Measurements from ENCODE around the gene PIP5KL1. TPM values are rescaled to one million over a fixed set of nuclear protein-coding genes. Genes with fewer than 3 reads are reported as not detected.

The PIP5KL1 gene
- total and polyA plus RNA-seq, 2 donors = 0.33 to 1.2 TPM

GRCh38 chr9:127923046-127923445 is 7.5 kb downstream of the PIP5KL1 start:
- Histone ChIP-seq H3K4me3 (ENCODE audit: low read length in 2 of 2) (no peak overlapping the region), H3K4me1 (ENCODE audit: control insufficient read depth in 2 of 2, insufficient read depth in 2 of 2, low read length in 2 of 2) (peaks cover 11 to 35% of the 10 kb centered on the region in 2 donors), H3K9me3 (ENCODE audit: control insufficient read depth in 2 of 2, insufficient read depth in 1 of 2, low read length in 1 of 2) (peaks cover 0 to 20% of the 10 kb centered on the region in 2 donors), H3K27me3 (ENCODE audit: control insufficient read depth in 2 of 2, insufficient read depth in 1 of 2, low read length in 1 of 2) (peaks cover 30 to 62% of the 10 kb centered on the region in 2 donors), H3K27ac (ENCODE audit: low read depth in 1 of 2, low read length in 1 of 2) (no peak overlapping the region), H3K36me3 (ENCODE audit: control insufficient read depth in 2 of 2, insufficient read depth in 2 of 2, low read length in 1 of 2) (no peaks in the 10 kb centered on the region)
- no peak for DNase-seq (ENCODE audit: low read depth in 6 of 9, low spot score in 9 of 9)
- WGBS = 80% methylated on average over 6 of the region's 6 CpGs

- Histone ChIP-seq H3K36me3 (ENCODE audit: control insufficient read depth in 2 of 2, insufficient read depth in 2 of 2, low read length in 1 of 2) (no peaks in the 10 kb centered on the region), H3K4me3 (ENCODE audit: low read length in 2 of 2) (peak overlapping the region in 1 of 2 donors; percentile 22), H3K4me1 (ENCODE audit: control insufficient read depth in 2 of 2, insufficient read depth in 2 of 2, low read length in 2 of 2) (peaks cover 17 to 34% of the 10 kb centered on the region in 2 donors), H3K27me3 (ENCODE audit: control insufficient read depth in 2 of 2, insufficient read depth in 1 of 2, low read length in 1 of 2) (peaks cover 16 to 48% of the 10 kb centered on the region in 2 donors), H3K27ac (ENCODE audit: low read depth in 1 of 2, low read length in 1 of 2) (no peak overlapping the region), H3K9me3 (ENCODE audit: control insufficient read depth in 2 of 2, insufficient read depth in 1 of 2, low read length in 1 of 2) (peaks cover 0 to 8% of the 10 kb centered on the region in 2 donors)
- WGBS = 12% methylated on average over 45 of the region's 45 CpGs
- DNase-seq (ENCODE audit: low read depth in 6 of 9, low spot score in 9 of 9) = peak in 2 of 9 donors; percentile 72 to 81
These were observed 8.9 kb downstream of the PIP5KL1 start for GRCh38 chr9:127921557-127922120.

GRCh38 chr9:127920794-127921193 is 9.8 kb downstream of the PIP5KL1 start:
- no peak overlapping the region for H3K4me3 ChIP-seq (ENCODE audit: low read length in 2 of 2)
- H3K9me3 ChIP-seq (ENCODE audit: control insufficient read depth in 2 of 2, insufficient read depth in 1 of 2, low read length in 1 of 2) = peaks cover 0 to 4% of the 10 kb centered on the region in 2 donors
- no peaks in the 10 kb centered on the region for H3K36me3 ChIP-seq (ENCODE audit: control insufficient read depth in 2 of 2, insufficient read depth in 2 of 2, low read length in 1 of 2)
- peaks cover 9 to 40% of the 10 kb centered on the region in 2 donors for H3K27me3 ChIP-seq (ENCODE audit: control insufficient read depth in 2 of 2, insufficient read depth in 1 of 2, low read length in 1 of 2)
- 96% methylated on average over 7 of the region's 7 CpGs for WGBS
- H3K27ac ChIP-seq (ENCODE audit: low read depth in 1 of 2, low read length in 1 of 2) = no peak overlapping the region
- DNase-seq (ENCODE audit: low read depth in 6 of 9, low spot score in 9 of 9) = no peak
- H3K4me1 ChIP-seq (ENCODE audit: control insufficient read depth in 2 of 2, insufficient read depth in 2 of 2, low read length in 2 of 2) = peaks cover 21 to 39% of the 10 kb centered on the region in 2 donors

GRCh38 chr9:127919253-127919815 is 11.2 kb downstream of the PIP5KL1 start:
- H3K36me3 ChIP-seq (ENCODE audit: control insufficient read depth in 2 of 2, insufficient read depth in 2 of 2, low read length in 1 of 2) = peaks cover 0 to 9% of the 10 kb centered on the region in 2 donors
- peaks cover 29 to 53% of the 10 kb centered on the region in 2 donors for H3K4me1 ChIP-seq (ENCODE audit: control insufficient read depth in 2 of 2, insufficient read depth in 2 of 2, low read length in 2 of 2)
- H3K4me3 ChIP-seq (ENCODE audit: low read length in 2 of 2) = no peak overlapping the region
- WGBS = 92% methylated on average over 8 of the region's 8 CpGs
- no peak for DNase-seq (ENCODE audit: low read depth in 6 of 9, low spot score in 9 of 9)
- no peak overlapping the region for H3K27ac ChIP-seq (ENCODE audit: low read depth in 1 of 2, low read length in 1 of 2)
- peaks cover 6 to 25% of the 10 kb centered on the region in 2 donors for H3K27me3 ChIP-seq (ENCODE audit: control insufficient read depth in 2 of 2, insufficient read depth in 1 of 2, low read length in 1 of 2)
- H3K9me3 ChIP-seq (ENCODE audit: control insufficient read depth in 2 of 2, insufficient read depth in 1 of 2, low read length in 1 of 2) = peaks cover 0 to 2% of the 10 kb centered on the region in 2 donors

- H3K27me3 ChIP-seq (ENCODE audit: control insufficient read depth in 2 of 2, insufficient read depth in 1 of 2, low read length in 1 of 2) = peaks cover 6 to 17% of the 10 kb centered on the region in 2 donors
- peaks cover 30 to 58% of the 10 kb centered on the region in 2 donors for H3K4me1 ChIP-seq (ENCODE audit: control insufficient read depth in 2 of 2, insufficient read depth in 2 of 2, low read length in 2 of 2)
- peaks cover 0 to 11% of the 10 kb centered on the region in 2 donors for H3K36me3 ChIP-seq (ENCODE audit: control insufficient read depth in 2 of 2, insufficient read depth in 2 of 2, low read length in 1 of 2)
- WGBS = 84% methylated on average over 8 of the region's 8 CpGs
- no peak for DNase-seq (ENCODE audit: low read depth in 6 of 9, low spot score in 9 of 9)
- H3K27ac ChIP-seq (ENCODE audit: low read depth in 1 of 2, low read length in 1 of 2) = no peak overlapping the region
- peaks cover 0 to 3% of the 10 kb centered on the region in 2 donors for H3K9me3 ChIP-seq (ENCODE audit: control insufficient read depth in 2 of 2, insufficient read depth in 1 of 2, low read length in 1 of 2)
- no peak overlapping the region for H3K4me3 ChIP-seq (ENCODE audit: low read length in 2 of 2)
These were observed 12.1 kb downstream of the PIP5KL1 start for GRCh38 chr9:127918183-127919107.

- WGBS = 68% methylated on average over 6 of the region's 6 CpGs
- Histone ChIP-seq H3K9me3 (ENCODE audit: control insufficient read depth in 2 of 2, insufficient read depth in 1 of 2, low read length in 1 of 2) (peaks cover 0 to 3% of the 10 kb centered on the region in 2 donors), H3K36me3 (ENCODE audit: control insufficient read depth in 2 of 2, insufficient read depth in 2 of 2, low read length in 1 of 2) (peaks cover under 1 to 16% of the 10 kb centered on the region in 2 donors), H3K27ac (ENCODE audit: low read depth in 1 of 2, low read length in 1 of 2) (peak overlapping the region; percentile 29 to 68), H3K27me3 (ENCODE audit: control insufficient read depth in 2 of 2, insufficient read depth in 1 of 2, low read length in 1 of 2) (peaks cover 6 to 9% of the 10 kb centered on the region in 2 donors), H3K4me1 (ENCODE audit: control insufficient read depth in 2 of 2, insufficient read depth in 2 of 2, low read length in 2 of 2) (peaks cover 30 to 64% of the 10 kb centered on the region in 2 donors), H3K4me3 (ENCODE audit: low read length in 2 of 2) (peak overlapping the region in 1 of 2 donors; percentile 76)
- peak in 1 of 9 donors; percentile 48 for DNase-seq (ENCODE audit: low read depth in 6 of 9, low spot score in 9 of 9)
These were observed 13.0 kb downstream of the PIP5KL1 start for GRCh38 chr9:127917603-127918002.

GRCh38 chr9:127916720-127917581 is 13.6 kb downstream of the PIP5KL1 start, which contains the start of gene ST6GALNAC4:
Gene ST6GALNAC4, minus strand, starts transcription at chr9:127917041. Its CDS starts 622 bp downstream, at chr9:127916419.
- H3K36me3 ChIP-seq (ENCODE audit: control insufficient read depth in 2 of 2, insufficient read depth in 2 of 2, low read length in 1 of 2) = peaks cover 7 to 23% of the 10 kb centered on the region in 2 donors
- peaks cover 35 to 69% of the 10 kb centered on the region in 2 donors for H3K4me1 ChIP-seq (ENCODE audit: control insufficient read depth in 2 of 2, insufficient read depth in 2 of 2, low read length in 2 of 2)
- H3K27me3 ChIP-seq (ENCODE audit: control insufficient read depth in 2 of 2, insufficient read depth in 1 of 2, low read length in 1 of 2) = peaks cover 3 to 4% of the 10 kb centered on the region in 2 donors
- peaks cover 0 to 3% of the 10 kb centered on the region in 2 donors for H3K9me3 ChIP-seq (ENCODE audit: control insufficient read depth in 2 of 2, insufficient read depth in 1 of 2, low read length in 1 of 2)
- 3% methylated on average over 71 of the region's 71 CpGs for WGBS
- H3K27ac ChIP-seq (ENCODE audit: low read depth in 1 of 2, low read length in 1 of 2) = peak within 1 kb of the TSS; percentile 68 to 87
- DNase-seq (ENCODE audit: low read depth in 6 of 9, low spot score in 9 of 9) = peak in 6 of 9 donors; percentile 77 to 92 (median 88)
- peak within 1 kb of the TSS; percentile 73 to 76 for H3K4me3 ChIP-seq (ENCODE audit: low read length in 2 of 2)
